NCI-H774 (cell line): ENCODE data around the gene IGFL4.

ENCODE experiments used
- DNase-seq: peaks from one replicate; lab custom pipeline; 2025; lab: John Stamatoyannopoulos, UW

IGFL4 gene

DNA sequence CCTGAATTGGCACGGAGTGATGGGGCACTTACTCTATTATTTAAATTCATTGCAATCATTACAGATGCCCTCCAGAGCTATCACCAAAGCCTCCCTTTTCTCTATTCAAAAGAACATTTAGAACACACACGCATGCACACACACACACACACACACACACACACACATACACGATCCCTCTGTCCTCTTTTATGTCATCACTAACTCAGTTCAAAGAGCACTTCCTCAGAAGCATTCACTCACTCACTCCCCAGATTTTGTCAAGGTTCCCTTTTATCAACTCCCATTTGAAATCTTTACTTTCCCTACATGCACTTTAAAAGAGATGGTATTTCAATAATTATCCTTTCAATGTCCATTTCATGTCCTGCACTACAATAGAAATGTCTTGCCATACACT, 22.4 kb upstream of the IGFL4 start:
- DNase-seq = no peak

DNA sequence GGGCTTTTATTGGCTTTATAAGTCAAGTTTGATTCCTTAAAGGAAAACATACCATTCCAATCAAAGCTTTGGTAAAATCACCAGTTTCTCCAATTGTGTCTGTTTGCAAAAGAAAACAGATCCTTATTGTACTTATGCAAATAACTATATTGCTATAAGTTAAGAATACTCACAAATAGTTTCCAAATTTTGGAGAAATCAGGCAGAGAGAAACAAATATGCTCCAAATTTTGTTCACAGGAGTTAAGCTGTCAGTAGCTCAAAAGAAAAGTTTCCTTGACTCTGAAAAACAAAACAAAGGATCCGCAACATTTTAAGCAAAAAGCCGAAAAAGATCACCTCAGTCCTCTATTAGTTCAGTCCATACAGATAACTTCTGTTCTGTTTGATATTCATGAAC, 19.2 kb upstream of the IGFL4 start:
- DNase-seq = no peak

DNA sequence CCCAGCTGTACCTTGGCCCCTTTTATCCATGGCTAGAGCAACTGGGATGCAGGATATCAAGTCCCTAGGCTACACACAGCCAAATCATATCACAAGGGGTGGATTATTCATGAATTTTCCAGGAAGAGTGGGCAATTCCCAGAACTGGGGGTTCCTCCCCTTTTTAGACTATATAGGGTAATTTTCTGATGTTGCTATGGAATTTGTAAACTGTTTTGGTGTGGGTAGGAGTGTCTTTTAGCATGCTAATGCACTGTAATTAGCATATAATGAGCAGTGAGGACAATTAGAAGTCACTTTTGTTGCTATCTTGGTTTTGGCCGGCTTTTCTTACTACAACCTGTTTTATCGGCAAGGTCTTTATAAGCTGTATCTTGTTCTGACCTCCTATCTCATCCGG, 18.0 kb upstream of the IGFL4 start:
- no peak for DNase-seq

DNA sequence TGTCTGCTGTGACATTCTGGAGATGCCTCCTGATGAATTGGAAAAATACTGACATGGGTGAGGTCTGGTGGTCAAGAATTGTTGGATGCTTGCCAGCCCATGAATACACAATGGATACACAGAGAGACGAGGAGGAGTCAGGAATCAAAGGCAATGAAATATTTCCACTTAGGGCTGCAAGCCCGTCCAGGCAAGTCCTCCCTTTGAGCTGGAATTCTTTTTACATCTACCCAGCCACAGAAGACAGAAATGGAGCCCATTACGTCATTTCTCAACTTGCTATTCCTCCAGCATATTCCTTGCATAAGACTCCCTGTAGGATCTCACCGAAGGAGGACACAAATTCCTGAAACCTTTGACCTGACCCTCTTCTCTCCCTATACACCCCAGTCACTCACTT, 15.7 kb upstream of the IGFL4 start:
- no peak for DNase-seq

DNA sequence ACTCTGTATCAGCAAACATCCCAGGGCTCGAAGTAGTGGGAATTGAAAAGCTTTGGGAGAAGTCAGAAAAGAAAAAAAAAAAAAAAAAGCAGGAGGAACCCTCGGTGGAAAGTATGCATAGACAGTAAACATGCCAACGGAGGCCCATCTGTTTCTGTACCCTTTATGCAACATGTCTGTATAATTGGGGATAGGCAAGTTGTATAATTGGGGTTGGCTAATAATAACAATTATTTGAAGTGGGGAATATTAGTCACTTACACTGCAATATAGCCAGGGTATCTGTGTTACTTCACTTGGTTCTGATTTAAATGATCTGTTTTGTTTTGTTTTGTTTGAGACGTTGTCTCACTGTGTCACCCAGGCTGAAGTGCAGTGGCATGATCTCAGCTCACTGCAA, 12.1 kb upstream of the IGFL4 start:
- DNase-seq = no peak

DNA sequence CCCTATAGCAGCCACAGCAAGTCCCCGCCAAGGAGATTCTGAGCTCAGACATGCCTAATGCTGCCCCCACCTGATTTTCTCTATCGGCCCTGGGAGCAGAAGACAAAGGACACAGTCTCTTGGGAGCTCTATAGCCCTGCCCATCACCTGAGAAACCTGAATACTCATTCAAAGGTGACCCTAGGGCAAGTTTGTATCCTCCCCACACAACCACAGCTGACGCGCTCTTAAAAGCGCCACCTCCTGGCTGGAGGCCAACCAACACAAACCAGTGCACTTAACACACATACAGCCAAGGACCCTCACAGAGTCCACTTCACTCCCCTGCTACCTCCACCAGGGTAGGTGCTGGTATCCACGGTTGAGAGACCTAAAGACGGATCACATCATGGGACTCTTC, 8.8 kb upstream of the IGFL4 start:
- DNase-seq = no peak

DNA sequence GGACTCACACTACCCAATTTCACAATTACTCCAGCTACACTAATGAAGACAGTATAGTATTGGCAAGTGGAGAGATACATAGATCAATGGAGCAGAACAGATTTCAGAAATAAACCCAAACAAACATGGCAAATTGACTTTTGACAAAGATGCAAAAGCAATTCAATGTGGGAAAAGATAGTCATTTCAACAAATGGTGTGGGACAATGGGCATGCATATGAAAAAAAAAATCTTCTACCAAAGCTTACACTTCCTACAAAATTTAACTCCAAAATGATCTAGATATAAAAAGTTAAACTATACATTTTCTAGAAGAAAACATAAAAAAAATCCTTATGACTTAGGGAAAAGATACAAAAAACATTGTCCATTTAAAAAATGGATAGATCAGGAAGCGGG, 2.7 kb upstream of the IGFL4 start:
- DNase-seq = no peak

DNA sequence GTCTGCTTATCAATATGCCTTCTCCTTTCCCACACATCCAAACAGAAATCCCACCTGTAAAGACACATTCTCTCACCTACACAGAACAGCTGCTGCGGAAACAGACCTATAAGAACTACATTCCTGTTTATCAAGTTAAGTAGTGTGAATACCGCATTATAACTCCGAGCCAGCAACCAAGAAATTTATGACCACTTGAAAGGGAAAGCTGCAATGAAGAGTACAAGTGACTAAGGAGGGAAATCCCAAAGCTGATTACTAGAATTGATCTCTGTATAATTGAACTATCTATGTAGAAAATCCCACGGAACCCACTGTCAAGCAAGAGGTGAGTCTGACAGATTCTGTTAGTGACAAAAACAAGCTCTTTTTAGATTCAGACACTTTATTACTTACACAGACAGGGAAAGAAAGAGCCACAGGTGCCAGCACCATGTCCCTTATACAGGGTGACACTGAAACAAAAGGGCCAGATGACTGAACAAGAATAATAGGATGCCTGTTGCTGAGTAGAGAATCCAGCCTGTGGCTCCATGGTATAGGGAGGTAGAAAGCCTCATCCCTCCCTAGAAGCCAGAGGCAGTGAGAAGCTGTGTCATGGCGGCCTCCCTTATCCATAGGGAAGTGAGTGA, 1.6 kb upstream of the IGFL4 start:
- no peak for DNase-seq

DNA sequence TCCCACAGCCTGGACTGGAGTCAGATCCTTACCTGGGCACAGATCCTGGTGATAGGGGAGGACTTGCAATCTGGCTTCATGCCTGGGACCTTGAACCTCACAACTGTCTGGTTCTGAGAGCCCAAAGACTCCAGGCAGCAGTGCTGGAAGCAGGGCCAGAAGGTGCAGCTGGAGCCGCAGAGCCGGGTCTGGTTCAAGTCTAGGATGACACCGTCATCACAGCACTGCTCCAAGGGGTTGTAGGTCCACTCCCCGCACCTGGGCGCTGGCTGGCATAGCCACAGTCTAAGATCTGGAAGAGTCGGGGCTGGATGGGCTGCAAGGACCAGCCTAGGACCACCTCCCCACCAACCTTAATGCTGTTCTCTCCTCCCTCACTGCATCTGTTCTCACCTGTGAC, 677 bp downstream of the IGFL4 start:
- no peak for DNase-seq

DNA sequence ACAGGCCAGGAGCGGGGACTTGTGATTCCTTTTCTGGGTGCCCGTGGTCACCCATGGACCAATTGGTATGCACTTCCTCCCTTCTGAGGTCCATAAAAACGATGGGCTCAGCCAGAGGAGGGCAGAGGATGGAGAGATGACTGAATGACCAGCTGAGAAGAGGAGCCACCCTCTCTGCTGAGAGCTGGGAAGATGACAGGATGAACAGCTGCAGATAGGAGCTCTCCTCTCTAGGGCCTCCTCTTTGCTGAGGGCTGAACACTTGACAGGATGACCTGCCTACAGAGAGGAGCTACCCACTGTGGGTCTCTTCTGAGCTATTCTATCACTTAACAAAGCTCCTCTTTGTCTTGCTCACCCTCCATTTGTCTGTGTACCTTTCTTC, 4.1 kb downstream of the IGFL4 start:
- DNase-seq = no peak

DNA sequence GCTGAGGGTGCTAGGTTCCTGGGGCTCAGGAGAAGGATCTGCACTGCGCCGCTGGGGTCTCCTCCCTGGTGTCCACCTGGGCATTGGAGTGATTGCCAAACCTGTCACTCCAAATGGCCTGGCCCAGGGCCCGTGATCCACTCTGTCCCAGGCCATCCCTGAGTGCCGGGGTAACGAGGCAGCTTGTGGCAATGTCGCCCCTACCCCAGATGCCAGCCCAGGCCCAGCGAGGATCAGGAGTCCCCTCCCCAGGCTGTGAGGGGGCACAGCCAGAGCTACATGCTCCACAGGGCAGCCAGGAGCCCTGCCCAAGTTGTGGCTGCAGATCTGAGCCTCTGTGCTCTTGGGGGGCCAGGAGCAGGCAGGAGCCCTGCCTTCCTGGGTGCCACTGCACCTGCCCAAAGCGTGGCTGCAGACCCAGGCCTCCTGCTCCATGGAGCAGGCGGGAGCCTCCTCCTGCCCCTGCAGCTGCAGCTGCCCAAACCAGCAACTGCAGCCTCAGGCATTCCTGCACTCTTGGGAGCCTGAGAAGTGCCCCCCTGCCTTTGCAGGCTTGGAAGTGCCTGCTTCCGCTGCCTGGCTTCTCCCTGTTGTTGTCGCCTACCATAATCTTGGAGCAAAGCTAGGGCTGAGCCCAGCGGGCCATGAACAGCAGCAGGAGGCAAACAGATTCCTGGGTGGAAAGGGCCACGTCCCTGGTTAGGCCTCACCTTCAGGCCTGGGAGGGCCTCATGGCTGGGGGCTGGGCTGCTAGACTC, 4.6 kb downstream of the IGFL4 start:
- DNase-seq = no peak

DNA sequence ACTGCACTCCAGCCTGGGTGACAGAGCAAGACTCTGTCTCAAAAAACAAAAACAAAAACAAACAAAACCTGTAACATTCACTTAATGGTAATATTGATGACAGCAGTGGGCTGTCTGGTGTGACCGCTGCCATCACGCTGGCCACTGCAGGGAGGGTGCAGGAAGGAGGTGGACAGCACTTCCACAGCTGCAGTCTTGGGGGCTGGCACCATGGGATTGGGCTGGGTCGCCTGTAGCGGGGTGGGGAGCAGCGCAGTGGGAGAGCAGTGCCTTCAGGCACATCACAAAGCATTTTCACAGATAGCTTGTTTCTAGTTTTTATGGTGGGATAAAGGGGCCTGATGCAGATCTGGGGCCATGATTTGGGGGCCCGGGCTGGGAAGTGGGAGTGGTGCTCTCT, 5.3 kb downstream of the IGFL4 start:
- no peak for DNase-seq

DNA sequence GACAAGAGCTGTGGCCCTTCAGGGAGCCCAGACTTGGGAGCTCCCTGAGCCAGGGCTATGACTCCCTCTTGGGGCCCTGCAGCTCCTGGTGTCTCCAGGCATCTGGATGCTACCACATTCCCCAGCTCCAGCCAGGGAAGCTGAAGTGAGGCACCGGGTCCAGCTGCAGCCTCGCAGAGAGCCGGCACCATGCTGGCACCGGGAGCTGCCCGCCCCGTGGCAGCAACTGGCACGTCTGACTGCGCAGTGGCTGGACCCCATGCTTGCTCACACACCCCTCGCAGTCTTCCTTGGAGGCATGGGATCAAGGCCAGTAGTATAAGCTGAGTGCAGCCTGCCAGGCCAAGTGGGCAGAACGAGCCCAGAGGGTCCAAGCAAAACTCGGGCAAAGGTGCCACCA, 7.4 kb downstream of the IGFL4 start:
- no peak for DNase-seq

DNA sequence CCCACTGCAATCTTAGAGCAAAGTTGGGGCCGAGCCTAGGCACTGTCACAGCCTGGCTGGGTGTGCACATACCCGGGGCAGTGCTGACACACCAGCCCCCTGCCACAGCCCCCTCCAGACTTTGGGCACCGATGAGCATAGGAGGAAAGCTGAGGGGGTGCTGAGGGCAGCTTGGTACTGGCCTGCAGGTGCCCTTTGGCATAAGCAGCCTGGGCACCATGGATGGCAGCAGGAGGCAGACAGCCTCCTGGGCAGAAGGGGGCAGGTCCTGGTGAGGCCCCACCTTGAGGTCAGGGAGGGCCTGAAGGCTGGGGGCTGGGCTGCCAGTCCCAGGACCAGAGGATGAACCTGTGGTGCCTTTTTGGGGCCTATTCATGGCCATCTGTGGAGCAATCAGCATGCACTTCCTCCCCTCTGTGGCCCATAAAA, 8.2 kb downstream of the IGFL4 start:
- DNase-seq = no peak

DNA sequence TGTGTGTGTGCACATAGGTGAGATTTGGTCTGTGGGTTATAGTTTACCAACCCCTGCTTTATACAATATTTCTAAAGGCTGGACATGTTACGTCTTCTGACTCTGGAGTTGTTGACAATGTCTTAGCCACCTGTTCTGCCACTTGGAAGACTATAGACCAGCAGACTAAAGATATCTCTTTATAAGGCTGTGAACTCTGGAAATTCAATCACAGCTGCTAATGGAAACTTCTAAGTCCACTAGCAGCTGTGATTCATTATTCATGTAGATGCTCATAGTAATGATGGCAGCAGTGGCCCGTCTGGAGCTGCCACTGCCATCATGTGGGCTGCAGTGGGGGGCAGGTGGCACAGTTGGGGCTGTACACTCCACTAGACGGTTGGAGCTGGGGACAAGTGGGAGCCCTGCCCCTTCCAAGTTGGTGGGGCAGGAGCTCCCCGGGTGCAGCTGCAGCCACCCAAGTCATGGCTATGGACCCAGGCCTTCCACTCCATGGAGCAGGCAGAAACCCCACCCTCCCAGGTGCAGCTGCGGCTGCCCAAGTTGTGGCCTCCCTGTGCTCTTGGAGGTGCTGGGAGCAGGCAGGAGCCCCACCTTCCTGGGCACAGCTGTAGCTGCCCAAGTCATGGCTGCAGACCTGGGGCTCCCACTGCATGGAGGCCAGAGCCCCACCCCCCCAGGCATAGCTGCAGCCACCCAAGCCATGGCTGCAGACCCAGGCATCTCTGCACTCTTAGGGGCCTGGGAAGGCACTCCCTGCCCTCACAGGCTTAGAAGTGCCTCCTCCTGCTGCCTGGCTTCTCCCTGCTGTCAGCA, 8.8 kb downstream of the IGFL4 start:
- no peak for DNase-seq

DNA sequence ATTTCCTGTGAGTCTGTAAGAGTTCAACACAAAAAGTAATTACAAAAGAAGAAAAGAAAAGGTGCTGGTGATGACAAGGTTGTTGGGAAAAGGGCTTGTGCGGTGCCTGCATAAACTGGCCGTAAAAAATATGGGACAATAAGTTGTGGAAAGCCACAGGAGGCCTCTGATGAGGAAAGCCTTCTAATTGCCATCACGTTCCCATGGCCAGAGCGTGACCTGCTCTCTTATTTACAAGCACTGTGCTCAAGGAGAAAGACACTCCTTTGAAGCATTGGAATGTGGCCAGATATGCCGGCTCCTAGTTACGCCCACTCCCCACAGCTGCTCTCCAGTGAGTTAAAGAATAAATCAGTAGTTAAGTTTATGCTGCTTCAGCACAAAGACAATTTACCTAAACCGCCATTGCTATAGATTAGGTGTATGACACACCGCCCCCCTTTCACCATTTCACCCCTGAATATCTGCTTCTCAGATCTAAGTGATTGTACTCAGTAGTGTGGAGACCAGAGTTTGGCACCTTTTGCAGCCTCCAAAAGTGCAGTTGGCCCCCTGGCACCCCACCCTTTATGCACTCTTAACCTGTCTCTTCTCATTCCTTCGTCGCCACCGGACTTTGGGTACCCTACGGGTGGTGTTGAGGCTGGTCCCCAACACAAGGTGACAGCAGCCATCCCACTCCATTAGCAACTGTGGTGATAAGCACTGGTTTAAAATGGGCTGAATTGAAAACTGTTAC, 9.8 kb downstream of the IGFL4 start:
- DNase-seq = no peak

DNA sequence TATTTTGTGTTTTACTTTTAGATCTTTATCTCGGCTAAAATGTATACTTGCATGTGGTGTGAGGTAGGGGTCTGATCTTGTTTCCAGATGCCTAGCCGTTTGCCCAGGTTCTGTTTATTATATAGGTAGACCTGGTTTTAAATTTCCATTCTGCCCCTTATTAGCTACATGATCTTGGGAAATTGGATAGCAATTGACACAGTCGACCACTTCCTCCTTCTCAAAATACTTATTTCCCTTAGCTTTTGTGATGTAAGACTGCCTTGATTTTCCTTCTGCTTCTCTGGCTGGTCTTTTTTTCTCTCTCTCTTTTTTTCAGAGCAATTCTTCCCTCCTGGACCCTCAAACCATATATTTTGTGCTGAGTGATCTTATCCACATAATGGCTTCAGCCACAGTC, 15.0 kb downstream of the IGFL4 start:
- DNase-seq = no peak

DNA sequence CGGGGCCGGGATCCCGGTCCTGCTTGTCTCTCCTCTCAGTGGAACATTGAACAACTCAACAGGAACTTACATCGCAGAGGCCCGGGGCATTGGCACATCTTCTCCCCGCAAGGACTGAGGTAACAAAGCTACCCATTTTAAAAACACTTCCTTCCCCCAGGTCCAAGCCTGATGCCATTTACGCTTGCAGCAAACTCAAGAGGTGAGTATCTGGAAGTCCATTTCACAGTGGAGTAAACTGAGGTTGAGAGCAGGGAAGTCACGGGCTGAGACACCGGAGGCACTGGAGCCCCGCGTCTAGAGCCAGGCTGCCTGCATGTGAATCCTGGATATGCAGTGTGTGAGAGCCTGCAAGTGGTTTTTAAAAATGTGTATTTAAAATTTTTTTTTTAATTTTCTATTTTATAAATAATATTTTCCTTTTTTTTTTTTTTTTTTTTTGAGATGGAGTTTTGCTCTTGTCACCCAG, 17.5 kb downstream of the IGFL4 start:
- no peak for DNase-seq

DNA sequence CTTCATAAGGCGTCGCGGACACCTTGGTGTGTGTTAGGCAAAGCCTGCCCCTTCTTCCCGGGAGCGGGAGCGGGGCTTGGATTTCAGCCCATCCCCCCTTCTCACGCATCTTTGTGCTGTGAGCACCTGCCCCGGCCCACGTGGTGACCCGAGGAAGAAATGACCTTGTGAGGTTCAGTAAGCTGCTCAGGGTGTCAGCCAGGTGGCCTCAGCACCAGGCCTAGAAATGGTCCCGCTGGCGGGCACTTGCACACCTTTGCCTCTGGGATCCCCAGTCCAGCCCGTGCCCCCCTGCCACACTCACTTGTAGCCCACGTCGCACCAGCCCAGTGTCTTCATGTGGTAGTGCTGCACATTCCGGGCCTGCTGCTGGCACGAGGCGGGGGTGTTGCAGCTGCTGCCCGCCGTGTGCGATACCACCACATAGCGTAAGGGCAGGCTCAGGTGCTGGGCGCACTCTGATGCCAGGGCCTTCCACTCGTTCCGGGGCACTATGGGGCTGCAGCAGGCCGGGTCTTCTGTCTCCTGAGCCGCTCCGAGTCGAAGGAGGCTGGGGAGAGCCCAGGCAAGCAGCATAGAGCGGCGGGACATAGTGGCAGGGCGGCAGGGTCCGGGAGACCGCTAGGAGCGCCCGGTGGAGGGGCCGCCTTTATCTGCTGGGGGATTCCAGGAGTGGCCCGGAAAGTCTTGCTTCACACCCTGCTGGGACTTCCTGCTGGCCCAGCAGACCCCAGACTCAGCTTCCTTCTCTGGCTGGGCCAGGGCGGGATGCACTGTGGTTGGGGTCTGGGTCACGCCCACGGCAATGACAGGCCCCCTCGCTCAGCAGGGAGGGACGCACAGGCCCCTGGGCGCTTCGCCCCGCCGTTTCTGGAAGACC, 18.1 kb downstream of the IGFL4 start, which contains the start of gene PGLYRP1:
PGLYRP1 (minus strand) TSS at position 623 of the 880 bp plus-strand sequence; CDS start at position 591, 32 bp downstream.
- DNase-seq = no peak

DNA sequence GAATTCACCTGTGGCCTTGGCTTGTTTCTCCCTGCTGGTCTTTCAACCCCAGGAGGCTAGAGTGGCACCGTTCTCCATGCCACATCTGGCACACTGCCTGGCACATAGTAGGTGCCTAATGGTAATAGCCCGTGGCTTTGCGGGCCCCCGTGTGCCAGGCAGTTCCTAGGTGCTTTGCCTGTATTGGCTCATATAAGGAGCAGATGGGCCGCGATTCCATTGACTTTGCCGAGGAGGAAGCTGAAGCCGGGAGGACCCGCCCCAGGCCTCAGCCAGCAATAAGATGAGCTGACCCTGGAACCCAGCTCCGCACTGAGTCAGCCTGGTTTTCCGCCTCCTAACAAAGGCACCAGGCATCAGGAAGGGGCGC, 18.8 kb downstream of the IGFL4 start:
- DNase-seq = no peak

DNA sequence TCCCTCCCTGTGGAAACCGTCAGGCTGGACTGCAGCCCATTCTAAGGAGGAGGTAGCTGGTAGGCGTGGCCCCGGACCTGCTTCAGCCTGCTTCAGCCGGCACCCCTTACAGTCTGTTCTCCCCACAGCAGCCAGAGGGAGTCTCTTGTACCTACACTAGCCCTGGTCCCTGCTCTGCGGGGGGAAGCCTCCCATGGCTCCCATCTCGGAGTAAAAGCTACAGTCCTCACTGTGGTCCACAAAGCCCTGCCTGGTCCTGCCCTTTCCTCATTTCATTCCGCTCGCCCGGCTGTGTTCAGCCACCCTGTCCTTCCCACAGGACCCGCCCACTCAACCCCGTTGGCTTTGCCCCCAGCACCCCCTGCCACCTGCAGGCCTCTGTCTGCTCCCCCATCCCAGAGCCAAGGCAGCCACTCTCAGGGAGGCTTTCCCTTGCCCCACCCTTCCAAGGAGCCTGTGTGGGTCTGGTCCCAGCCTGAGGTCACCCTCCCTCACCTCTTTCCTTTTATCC, 19.2 kb downstream of the IGFL4 start:
- DNase-seq = no peak
